ENCODE data around the gene IL18RAP. TPM values are rescaled to one million over a fixed set of nuclear protein-coding genes. Genes with fewer than 3 reads are reported as not detected.

IL18RAP gene
- total RNA-seq, 1 experiment from 2014 or later: not detected

DNA sequence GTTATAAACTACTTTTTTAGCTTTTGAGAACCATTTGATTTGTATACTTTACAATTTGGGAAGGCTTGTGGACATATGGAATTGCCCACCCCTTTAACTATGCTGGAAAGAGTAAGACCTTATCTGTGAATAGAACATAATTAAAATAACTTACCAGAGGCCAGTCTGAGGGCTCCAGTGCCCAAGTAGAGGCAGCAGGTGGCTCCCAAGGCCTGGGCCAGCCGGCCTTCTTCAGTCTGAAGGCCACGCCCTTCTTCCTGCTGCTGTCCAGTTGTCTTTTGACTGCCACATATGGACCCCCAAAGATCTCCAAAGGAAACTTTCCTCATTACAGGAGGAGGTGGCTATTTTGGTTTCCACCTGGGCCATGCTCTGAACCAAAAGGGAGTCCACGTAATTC is 12.0 kb upstream of the IL18RAP start:
- Histone ChIP-seq H2BK20ac (ENCODE audit: low read depth, low read length, poor library complexity, severe bottlenecking) (no peak overlapping the region), H3K23ac (ENCODE audit: insufficient read length, low read depth, low read length) (no peak overlapping the region), H4K8ac (replicated peaks; ENCODE audit: insufficient read length, low read depth, low read length) (no peak overlapping the region), H3K4me2 (ENCODE audit: insufficient read depth, insufficient read length, low read length) (no peak overlapping the region), H2AFZ (ENCODE audit: low read length) (no peak overlapping the region), H2BK5ac (ENCODE audit: insufficient read length, low read length) (no peak overlapping the region), H3K79me2 (ENCODE audit: insufficient read depth, low read length) (no peaks in the 10 kb centered on the region), H2BK12ac (ENCODE audit: insufficient read length, low read depth, low read length) (no peak overlapping the region), H2BK120ac (ENCODE audit: low read depth, low read length, poor library complexity, severe bottlenecking) (no peak overlapping the region), H4K20me1 (ENCODE audit: control insufficient read depth, insufficient read depth, insufficient read length) (no peaks in the 10 kb centered on the region), H3K18ac (ENCODE audit: insufficient read length, low read depth, low read length) (no peak overlapping the region), H3K4me1 (ENCODE audit: insufficient read depth, low read length) (no peaks in the 10 kb centered on the region), H3T11ph (ENCODE audit: low read length) (no peak overlapping the region), H3K9me3 (ENCODE audit: control insufficient read depth, low read depth, low read length) (peaks cover 8% of the 10 kb centered on the region), H3K79me1 (ENCODE audit: insufficient read depth, low read depth, low read length, poor library complexity, severe bottlenecking) (no peaks in the 10 kb centered on the region), H3K56ac (ENCODE audit: insufficient read length, low read depth, low read length) (no peak overlapping the region), H3K4ac (ENCODE audit: low read depth, low read length) (no peak overlapping the region), H4K91ac (ENCODE audit: insufficient read length, low read depth, low read length) (no peak overlapping the region), H3K9ac (ENCODE audit: extremely low read depth, insufficient read length, low read length) (no peak overlapping the region), H3K27me3 (ENCODE audit: insufficient read depth, low read length) (no peaks in the 10 kb centered on the region), H2AK5ac (ENCODE audit: insufficient read length, low read length) (no peak overlapping the region), H3K14ac (ENCODE audit: insufficient read depth, low read length) (no peak overlapping the region), H3K23me2 (ENCODE audit: insufficient read length, low read depth, low read length, poor library complexity, severe bottlenecking) (no peaks in the 10 kb centered on the region), H4K5ac (ENCODE audit: insufficient read length, low read depth, low read length) (no peak overlapping the region), H2BK15ac (ENCODE audit: low read depth, low read length) (no peak overlapping the region), H3K27ac (ENCODE audit: insufficient read length, low read depth, low read length) (no peak overlapping the region)
- no CpG with 5 or more reads among the region's 3 CpGs for WGBS (ENCODE audit: extremely low coverage, insufficient read length, low lambda C conversion rate)
- DNase-seq: no peak
- Mint-ChIP-seq H3K4me1 (no peaks in the 10 kb centered on the region), H3K9me3 (peaks cover 24 to 41% of the 10 kb centered on the region in 2 experiments), H3K27me3 (ENCODE audit: low read depth) (no peaks in the 10 kb centered on the region; the same call in 1 of the 2 replicates), H3K4me3 (no peak overlapping the region), H3K36me3 (ENCODE audit: insufficient read depth in 1 of 3, low read depth in 3 of 3) (peaks cover 0 to 3% (median 2%) of the 10 kb centered on the region in 3 experiments; a peak in 3 of 7 replicates), H3K27ac (no peak overlapping the region)
- TF ChIP-seq, protein P1, sequence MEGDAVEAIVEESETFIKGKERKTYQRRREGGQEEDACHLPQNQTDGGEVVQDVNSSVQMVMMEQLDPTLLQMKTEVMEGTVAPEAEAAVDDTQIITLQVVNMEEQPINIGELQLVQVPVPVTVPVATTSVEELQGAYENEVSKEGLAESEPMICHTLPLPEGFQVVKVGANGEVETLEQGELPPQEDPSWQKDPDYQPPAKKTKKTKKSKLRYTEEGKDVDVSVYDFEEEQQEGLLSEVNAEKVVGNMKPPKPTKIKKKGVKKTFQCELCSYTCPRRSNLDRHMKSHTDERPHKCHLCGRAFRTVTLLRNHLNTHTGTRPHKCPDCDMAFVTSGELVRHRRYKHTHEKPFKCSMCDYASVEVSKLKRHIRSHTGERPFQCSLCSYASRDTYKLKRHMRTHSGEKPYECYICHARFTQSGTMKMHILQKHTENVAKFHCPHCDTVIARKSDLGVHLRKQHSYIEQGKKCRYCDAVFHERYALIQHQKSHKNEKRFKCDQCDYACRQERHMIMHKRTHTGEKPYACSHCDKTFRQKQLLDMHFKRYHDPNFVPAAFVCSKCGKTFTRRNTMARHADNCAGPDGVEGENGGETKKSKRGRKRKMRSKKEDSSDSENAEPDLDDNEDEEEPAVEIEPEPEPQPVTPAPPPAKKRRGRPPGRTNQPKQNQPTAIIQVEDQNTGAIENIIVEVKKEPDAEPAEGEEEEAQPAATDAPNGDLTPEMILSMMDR (conservative IDR thresholded peaks at IDR 0.05): no peak
